Measurements from ENCODE around the gene PACS1.

GRCh38 chr11:66178871-66179270 is 108.8 kb downstream of the PACS1 start:
- TF ChIP-seq CTCF (conservative IDR thresholded peaks at IDR 0.05; ENCODE audit: low read length) (no peak), EZH2phosphoT487 (IDR thresholded peaks at IDR 0.05; ENCODE audit: borderline replicate concordance) (no peak)
